RWPE1 (cell line): Measurements from ENCODE around the gene PUDP.

ENCODE experiments used
- CTCF ChIA-PET: fragments of 350-600 bp; sonication (Branson Sonifier 250); formaldehyde crosslinking; extraction: SDS; loops from one replicate; lab custom pipeline; 2021; lab: Yijun Ruan, JAX
- POLR2A ChIA-PET: fragments of 400-600 bp; formaldehyde crosslinking; extraction: SDS; loops from one replicate; lab custom pipeline; 2020; ENCODE audit warnings: antibody characterized with exemption; ENCODE audit not compliant: low non-redundant PET; lab: Yijun Ruan, JAX
- DNase-seq: peaks from one replicate; pipeline ENCODE4 v3.0.0; 2012; ENCODE audit warnings: low spot score
- H3K27ac ChIP-seq: fragments of 450-650 bp; 2 replicates; pipeline ENCODE4 v1.5.1; 2017
- TF ChIP-seq, protein P1 (sequence below): fragments of 450-650 bp; conservative IDR thresholded peaks from 2 replicates; pipeline ENCODE4 v1.5.1; 2017; ENCODE audit warnings: low read depth, mild to moderate bottlenecking

Gene PUDP

GRCh38 chrX:7060444-7060843 is 87.5 kb downstream of the PUDP start:
- POLR2A ChIA-PET = no interaction called here
- DNase-seq = no peak
- TF ChIP-seq, protein P1, sequence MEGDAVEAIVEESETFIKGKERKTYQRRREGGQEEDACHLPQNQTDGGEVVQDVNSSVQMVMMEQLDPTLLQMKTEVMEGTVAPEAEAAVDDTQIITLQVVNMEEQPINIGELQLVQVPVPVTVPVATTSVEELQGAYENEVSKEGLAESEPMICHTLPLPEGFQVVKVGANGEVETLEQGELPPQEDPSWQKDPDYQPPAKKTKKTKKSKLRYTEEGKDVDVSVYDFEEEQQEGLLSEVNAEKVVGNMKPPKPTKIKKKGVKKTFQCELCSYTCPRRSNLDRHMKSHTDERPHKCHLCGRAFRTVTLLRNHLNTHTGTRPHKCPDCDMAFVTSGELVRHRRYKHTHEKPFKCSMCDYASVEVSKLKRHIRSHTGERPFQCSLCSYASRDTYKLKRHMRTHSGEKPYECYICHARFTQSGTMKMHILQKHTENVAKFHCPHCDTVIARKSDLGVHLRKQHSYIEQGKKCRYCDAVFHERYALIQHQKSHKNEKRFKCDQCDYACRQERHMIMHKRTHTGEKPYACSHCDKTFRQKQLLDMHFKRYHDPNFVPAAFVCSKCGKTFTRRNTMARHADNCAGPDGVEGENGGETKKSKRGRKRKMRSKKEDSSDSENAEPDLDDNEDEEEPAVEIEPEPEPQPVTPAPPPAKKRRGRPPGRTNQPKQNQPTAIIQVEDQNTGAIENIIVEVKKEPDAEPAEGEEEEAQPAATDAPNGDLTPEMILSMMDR = no peak
- H3K27ac ChIP-seq = no peak overlapping the region
- CTCF ChIA-PET = interaction anchor here (0.6 kb wide), 1 partner anchor 90 kb away, joined by 4 read pairs; no protein-coding TSS in a partner anchor

- POLR2A ChIA-PET = no interaction called here
- CTCF ChIA-PET = no interaction called here
- TF ChIP-seq, protein P1 = no peak
- no peak overlapping the region for H3K27ac ChIP-seq
- no peak for DNase-seq
Observed at GRCh38 chrX:7059859-7060258, 88.1 kb downstream of the PUDP start.

- CTCF ChIA-PET = no interaction called here
- TF ChIP-seq, protein P1 = no peak
Observed at GRCh38 chrX:7059214-7059838, 88.6 kb downstream of the PUDP start.

DNA sequence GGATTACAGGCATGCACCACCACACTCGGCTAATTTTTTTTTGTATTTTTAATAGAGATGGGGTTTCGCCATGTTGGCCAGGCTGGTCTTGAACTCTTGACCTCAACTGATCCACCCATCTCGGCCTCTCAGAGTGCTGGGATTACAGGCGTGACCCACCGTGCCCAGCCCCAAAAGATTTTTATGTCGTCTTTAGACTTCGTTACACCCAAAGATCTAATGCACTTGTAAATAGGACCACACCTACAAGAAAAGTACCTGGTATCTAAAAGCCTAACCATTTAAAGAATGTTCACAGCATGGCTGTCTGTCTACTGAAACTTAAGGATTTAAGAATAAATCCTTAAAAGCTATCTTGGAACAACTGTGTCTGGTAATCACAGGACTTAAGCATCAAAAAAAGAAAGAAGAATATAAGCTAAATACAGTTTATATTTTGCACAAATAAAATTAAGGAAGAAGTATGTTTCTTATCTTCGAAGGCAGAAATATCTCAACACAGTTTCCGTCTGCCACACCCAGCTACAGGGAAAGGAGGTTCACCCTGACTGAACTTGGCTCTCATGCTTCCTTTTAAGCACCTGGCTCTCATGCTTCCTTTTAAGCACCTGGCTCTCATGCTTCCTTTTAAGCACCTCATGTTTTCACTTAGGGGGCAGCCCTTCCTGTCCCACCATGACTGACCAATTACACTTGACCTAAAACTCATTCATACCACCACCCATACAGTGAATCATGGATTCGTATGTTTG is 92.4 kb downstream of the PUDP start:
- no peak for DNase-seq
- TF ChIP-seq, protein P1 = no peak
- H3K27ac ChIP-seq = no peak overlapping the region
- ChIA-PET POLR2A (no interaction called here), CTCF (no interaction called here)

More at GRCh38 chrX:7059214-7059838, 88.6 kb downstream of the PUDP start:
- POLR2A ChIA-PET = no interaction called here
- DNase-seq = no peak
- H3K27ac ChIP-seq = no peak overlapping the region

GRCh38 chrX:7054219-7055216 is 93.4 kb downstream of the PUDP start:
- TF ChIP-seq, protein P1 = no peak
- H3K27ac ChIP-seq = no peak overlapping the region
- ChIA-PET POLR2A (no interaction called here), CTCF (no interaction called here)
- DNase-seq = no peak

DNA sequence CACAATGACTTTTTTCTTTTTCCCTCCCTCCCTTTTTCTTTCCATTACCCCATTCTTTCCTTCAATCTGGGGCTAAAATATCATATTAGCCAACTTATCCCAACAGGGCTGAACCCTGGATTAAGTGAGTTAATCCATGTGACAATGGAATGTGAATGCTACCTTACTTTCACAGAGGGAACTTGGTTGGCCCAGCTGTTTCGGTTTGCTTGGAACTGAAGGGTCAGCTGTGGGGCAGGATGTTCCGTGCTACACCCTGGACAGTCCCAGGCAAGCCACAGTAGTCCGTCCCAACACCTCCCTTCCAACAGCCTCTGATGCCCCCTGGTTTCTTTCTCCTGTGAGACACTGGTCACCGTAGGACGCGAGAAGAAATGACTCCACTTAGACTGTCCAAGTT is 95.4 kb downstream of the PUDP start:
- no peak overlapping the region for H3K27ac ChIP-seq
- ChIA-PET CTCF (no interaction called here), POLR2A (no interaction called here)
- DNase-seq = no peak
- TF ChIP-seq, protein P1 = no peak
